Activated naive CD4-positive, alpha-beta T cell treated with anti-CD3 and anti-CD28 coated beads, Interleukin-2, amount 10 ng/mL, durations not matched to agents 7 days and 5 days (primary cell): ENCODE measurements around the gene TMEM88.
"Not testable (repeated sequence)": the region's sequence is repeated elsewhere in the genome, so short reads cannot be mapped to it uniquely, and the experiment has no call there.

Source experiments
- CTCF ChIA-PET: fragments of 350-600 bp; sonication (Branson Sonifier 250); formaldehyde crosslinking; loops from one replicate; lab custom pipeline; 2021; ENCODE audit warnings: antibody characterized with exemption; lab: Charles Lee
- DNase-seq: peaks from one replicate; pipeline ENCODE4 v3.0.0-alpha.2; 2020
- H3K27ac Mint-ChIP-seq: one replicate; pipeline ENCODE4 v1.8.0; 2021; ENCODE audit warnings: mild to moderate bottlenecking, moderate library complexity, mixed read lengths
- H3K27me3 Mint-ChIP-seq: one replicate; pipeline ENCODE4 v1.8.0; 2021; ENCODE audit warnings: mild to moderate bottlenecking, mixed read lengths
- H3K36me3 Mint-ChIP-seq: one replicate; pipeline ENCODE4 v1.8.0; 2021; ENCODE audit warnings: mixed read lengths
- H3K4me1 Mint-ChIP-seq: one replicate; pipeline ENCODE4 v1.8.0; 2021; ENCODE audit warnings: mixed read lengths
- H3K4me3 Mint-ChIP-seq: one replicate; pipeline ENCODE4 v1.8.0; 2021; ENCODE audit warnings: mild to moderate bottlenecking, moderate library complexity, mixed read lengths
- H3K9me3 Mint-ChIP-seq: one replicate; pipeline ENCODE4 v1.8.0; 2021; ENCODE audit warnings: mixed read lengths

Gene TMEM88

GRCh38 chr17:7854851-7855659, at the start of gene TMEM88:
Gene TMEM88 (plus strand): TSS chr17:7855066. CDS start chr17:7855075, 9 bp downstream.
- no peak within 1 kb of the TSS for H3K4me3 Mint-ChIP-seq
- DNase-seq: no peak
- peaks cover 30% of the 10 kb centered on the region for H3K4me1 Mint-ChIP-seq
- H3K27ac Mint-ChIP-seq: peak within 1 kb of the TSS; percentile 42
- CTCF ChIA-PET: interaction anchor here (1.2 kb wide), 1 partner anchor 20 kb away, joined by 4 read pairs; no protein-coding TSS in a partner anchor
- H3K9me3 Mint-ChIP-seq: no peaks in the 10 kb centered on the region
- H3K27me3 Mint-ChIP-seq: no peaks in the 10 kb centered on the region
- peaks cover 9% of the 10 kb centered on the region for H3K36me3 Mint-ChIP-seq

DNA sequence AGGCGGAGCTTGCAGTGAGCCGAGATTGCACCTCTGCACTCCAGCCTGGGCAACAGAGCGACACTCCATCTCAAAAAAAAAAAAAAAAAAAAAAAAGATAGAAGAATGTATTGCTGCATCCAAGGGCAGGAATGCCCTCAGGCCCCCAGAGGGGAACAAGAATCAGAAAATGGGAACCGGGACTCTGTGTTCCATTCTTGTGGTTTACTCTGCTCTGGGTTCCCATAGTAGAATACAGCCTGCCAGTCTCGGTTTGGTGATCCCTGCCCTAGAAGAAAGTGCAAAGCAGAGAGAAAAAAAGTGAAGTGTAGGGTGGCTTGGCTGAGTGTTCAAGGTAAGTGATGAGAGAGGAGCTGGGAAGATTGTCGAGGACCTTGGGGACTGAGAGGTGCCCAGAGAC, 48.3 kb upstream of the TMEM88 start:
- Mint-ChIP-seq H3K36me3 (no peaks in the 10 kb centered on the region), H3K4me1 (no peaks in the 10 kb centered on the region), H3K4me3 (no peak overlapping the region), H3K27me3 (peaks cover 50% of the 10 kb centered on the region), H3K27ac (no peak overlapping the region), H3K9me3 (no peaks in the 10 kb centered on the region)
- DNase-seq: no peak
- CTCF ChIA-PET: no interaction called here

- H3K27ac Mint-ChIP-seq: no peak overlapping the region
- H3K9me3 Mint-ChIP-seq: no peaks in the 10 kb centered on the region
These were observed 47.7 kb upstream of the TMEM88 start for GRCh38 chr17:7807206-7807605.

GRCh38 chr17:7809086-7809790, 45.6 kb upstream of the TMEM88 start:
- CTCF ChIA-PET: no interaction called here
- Mint-ChIP-seq H3K4me1 (no peaks in the 10 kb centered on the region), H3K4me3 (no peak overlapping the region), H3K9me3 (no peaks in the 10 kb centered on the region), H3K27me3 (peaks cover 48% of the 10 kb centered on the region), H3K27ac (no peak overlapping the region), H3K36me3 (no peaks in the 10 kb centered on the region)
- DNase-seq: no peak

More at GRCh38 chr17:7807206-7807605, 47.7 kb upstream of the TMEM88 start:
- H3K4me3 Mint-ChIP-seq: no peak overlapping the region
- CTCF ChIA-PET: interaction anchor here (1.0 kb wide), 1 partner anchor 14 kb away, joined by 3 read pairs; no protein-coding TSS in a partner anchor
- H3K27me3 Mint-ChIP-seq: peaks cover 50% of the 10 kb centered on the region
- H3K36me3 Mint-ChIP-seq: no peaks in the 10 kb centered on the region
- no peak for DNase-seq
- H3K4me1 Mint-ChIP-seq: no peaks in the 10 kb centered on the region

DNA sequence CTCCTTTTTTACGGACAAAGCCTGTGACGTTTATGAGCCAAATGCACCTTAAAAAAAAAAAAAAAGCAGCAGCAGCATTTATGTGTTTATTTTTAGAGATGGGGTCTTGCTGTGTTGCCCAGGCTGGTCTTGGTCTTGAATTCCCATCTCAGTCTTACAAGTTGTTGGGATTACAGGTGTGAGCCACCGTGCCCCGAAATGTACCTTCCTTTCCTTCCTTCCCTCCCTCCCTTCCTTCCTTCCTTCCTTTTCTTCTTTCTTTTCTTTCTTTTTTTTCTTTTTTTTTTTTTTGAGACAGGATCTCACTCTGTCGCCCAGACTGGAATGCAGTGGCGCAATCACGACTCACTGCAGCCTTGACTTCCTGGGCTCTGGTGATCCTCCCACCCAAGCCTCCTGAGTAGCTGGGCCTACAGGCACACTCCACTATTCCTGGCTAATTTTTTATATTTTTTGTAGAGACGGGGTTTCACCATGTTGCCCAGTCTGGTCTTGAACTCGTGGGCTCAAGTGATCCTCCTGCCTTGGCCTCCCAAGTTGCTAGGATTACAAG, 45.0 kb upstream of the TMEM88 start:
- H3K36me3 Mint-ChIP-seq, H3K4me1 Mint-ChIP-seq, H3K4me3 Mint-ChIP-seq, H3K9me3 Mint-ChIP-seq, DNase-seq, H3K27ac Mint-ChIP-seq: not testable (repeated sequence)
- peaks cover 45% of the 10 kb centered on the region for H3K27me3 Mint-ChIP-seq
- CTCF ChIA-PET: interaction anchor here (0.7 kb wide), 1 partner anchor 282 kb away, joined by 3 read pairs; no protein-coding TSS in a partner anchor

DNA sequence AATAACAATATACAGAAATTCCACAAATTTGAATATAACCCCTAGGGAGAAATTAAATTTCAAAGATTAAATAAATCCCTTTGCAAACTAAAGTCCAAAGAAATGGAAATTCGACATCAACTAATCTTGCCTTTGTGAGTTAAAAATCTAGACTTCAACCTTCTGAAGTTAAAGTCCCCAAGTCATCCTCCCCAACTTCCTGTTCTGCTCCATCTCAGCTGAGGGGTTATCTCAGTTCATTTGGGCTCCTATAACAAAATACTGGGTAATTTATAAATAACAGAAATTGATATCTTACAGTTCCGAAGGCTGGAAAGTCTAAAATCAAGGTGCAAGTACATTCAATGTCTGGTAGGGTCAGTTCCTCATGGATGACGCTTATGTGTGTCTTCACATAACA, 43.6 kb upstream of the TMEM88 start:
- no peaks in the 10 kb centered on the region for H3K9me3 Mint-ChIP-seq
- H3K4me3 Mint-ChIP-seq: no peak overlapping the region
- H3K27me3 Mint-ChIP-seq: peaks cover 38% of the 10 kb centered on the region
- no peak overlapping the region for H3K27ac Mint-ChIP-seq
- no peaks in the 10 kb centered on the region for H3K4me1 Mint-ChIP-seq
- DNase-seq: no peak
- H3K36me3 Mint-ChIP-seq: no peaks in the 10 kb centered on the region
- CTCF ChIA-PET: no interaction called here

GRCh38 chr17:7814969-7815368, 39.9 kb upstream of the TMEM88 start:
- Mint-ChIP-seq H3K9me3 (no peaks in the 10 kb centered on the region), H3K36me3 (no peaks in the 10 kb centered on the region), H3K4me1 (no peaks in the 10 kb centered on the region), H3K4me3 (no peak overlapping the region), H3K27ac (no peak overlapping the region), H3K27me3 (peaks cover 22% of the 10 kb centered on the region)
- DNase-seq: no peak
- CTCF ChIA-PET: no interaction called here

- Mint-ChIP-seq H3K27ac (no peak overlapping the region), H3K36me3 (no peaks in the 10 kb centered on the region), H3K4me1 (no peaks in the 10 kb centered on the region), H3K9me3 (no peaks in the 10 kb centered on the region), H3K4me3 (no peak overlapping the region), H3K27me3 (peaks cover 21% of the 10 kb centered on the region)
- no peak for DNase-seq
- CTCF ChIA-PET: interaction anchor here (1.4 to 1.6 kb wide), 3 partner anchors 18 to 172 kb away, joined by 4 to 6 read pairs (median 4); partner anchors contain the start of gene NAA38
These were observed 37.8 kb upstream of the TMEM88 start for GRCh38 chr17:7816926-7817642.

DNA sequence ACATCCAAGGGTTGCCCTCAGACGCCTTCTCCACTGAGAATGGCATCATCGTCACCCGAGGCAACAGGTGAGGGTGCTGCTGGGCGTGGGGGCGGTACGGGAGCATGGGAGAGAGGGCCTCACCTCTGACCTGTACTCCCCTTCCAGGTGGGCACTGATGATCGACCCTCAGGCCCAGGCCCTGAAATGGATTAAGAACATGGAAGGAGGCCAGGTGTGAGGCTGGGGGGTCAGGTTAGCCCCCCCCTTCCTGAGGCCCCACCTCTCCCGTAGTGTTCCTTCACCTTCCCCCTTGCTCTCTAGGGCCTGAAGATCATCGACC, 37.3 kb upstream of the TMEM88 start:
- CTCF ChIA-PET: no interaction called here
- Mint-ChIP-seq H3K36me3 (no peaks in the 10 kb centered on the region), H3K4me3 (no peak overlapping the region)

GRCh38 chr17:7818026-7818425, 36.8 kb upstream of the TMEM88 start:
- DNase-seq: no peak
- CTCF ChIA-PET: no interaction called here
- Mint-ChIP-seq H3K9me3 (no peaks in the 10 kb centered on the region), H3K36me3 (no peaks in the 10 kb centered on the region), H3K4me1 (no peaks in the 10 kb centered on the region), H3K4me3 (no peak overlapping the region), H3K27ac (no peak overlapping the region), H3K27me3 (peaks cover 16% of the 10 kb centered on the region)

More for the DNA sequence above, 37.3 kb upstream of the TMEM88 start:
- no peak for DNase-seq
- Mint-ChIP-seq H3K27me3 (peaks cover 21% of the 10 kb centered on the region), H3K27ac (no peak overlapping the region), H3K9me3 (no peaks in the 10 kb centered on the region), H3K4me1 (no peaks in the 10 kb centered on the region)

DNA sequence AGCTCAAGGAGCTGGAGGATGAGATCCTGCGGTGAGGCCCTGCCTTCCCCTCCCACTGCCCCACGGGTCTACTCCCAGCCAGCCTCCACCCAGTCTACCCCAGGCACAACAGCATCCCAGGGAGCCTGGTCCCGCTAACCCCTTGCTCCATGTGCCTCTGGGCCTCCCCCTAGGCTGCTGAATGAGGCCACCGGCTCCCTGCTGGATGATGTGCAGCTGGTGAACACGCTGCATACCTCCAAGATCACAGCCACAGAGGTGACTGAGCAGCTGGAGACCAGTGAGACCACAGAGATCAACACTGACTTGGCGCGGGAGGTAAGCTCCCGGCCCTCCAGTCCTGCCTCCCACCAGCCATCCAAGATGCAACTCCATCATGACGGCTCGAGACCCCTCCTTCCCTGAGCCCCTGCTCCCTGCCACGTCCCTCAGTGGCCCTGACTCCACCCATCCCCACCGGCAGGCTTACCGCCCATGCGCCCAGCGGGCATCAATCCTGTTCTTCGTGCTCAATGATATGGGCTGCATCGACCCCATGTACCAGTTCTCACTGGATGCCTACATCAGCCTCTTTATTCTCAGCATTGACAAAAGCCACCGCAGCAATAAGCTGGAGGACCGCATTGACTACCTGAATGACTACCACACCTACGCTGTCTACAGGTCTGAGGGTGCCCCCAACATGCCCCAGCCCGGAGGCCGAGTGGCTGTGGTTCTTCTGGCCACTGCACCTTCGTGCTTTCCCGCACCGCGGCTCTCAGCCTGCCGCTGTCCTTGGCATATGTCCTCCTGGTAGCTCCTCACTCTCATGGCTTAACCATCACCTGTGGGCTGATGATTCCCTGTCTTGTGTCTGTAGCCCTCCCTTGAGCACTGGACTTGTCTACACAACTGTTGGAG, 35.9 kb upstream of the TMEM88 start:
- no peaks in the 10 kb centered on the region for H3K9me3 Mint-ChIP-seq
- no peak for DNase-seq
- H3K4me1 Mint-ChIP-seq: no peaks in the 10 kb centered on the region
- CTCF ChIA-PET: interaction anchor here (0.9 to 1.8 kb wide), 2 partner anchors 14 to 78 kb away, joined by 4 to 10 read pairs; partner anchors contain the start of gene KDM6B
- H3K27me3 Mint-ChIP-seq: peaks cover 23% of the 10 kb centered on the region
- no peaks in the 10 kb centered on the region for H3K36me3 Mint-ChIP-seq
- no peak overlapping the region for H3K27ac Mint-ChIP-seq
- H3K4me3 Mint-ChIP-seq: no peak overlapping the region

DNA sequence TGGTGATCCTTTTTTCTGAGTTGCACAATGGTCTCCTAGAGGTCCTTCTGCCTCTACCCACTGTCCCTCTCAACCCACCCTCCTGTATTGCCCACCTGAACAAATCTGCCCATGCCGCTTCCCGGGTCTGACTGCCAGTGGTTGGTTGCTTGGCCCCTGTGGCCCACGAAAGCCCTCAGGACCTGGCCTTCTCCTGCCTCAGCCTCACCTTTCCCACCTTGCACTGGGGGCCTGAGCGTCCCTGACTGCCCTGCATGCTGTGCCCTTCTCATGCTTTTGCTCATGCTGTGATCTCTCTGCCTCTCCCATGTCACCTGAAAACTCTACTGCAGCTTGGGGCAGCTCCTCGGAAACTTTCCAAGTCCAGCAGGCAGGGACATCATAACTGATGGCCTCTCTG, 34.6 kb upstream of the TMEM88 start:
- Mint-ChIP-seq H3K4me3 (no peak overlapping the region), H3K27me3 (peaks cover 29% of the 10 kb centered on the region), H3K27ac (no peak overlapping the region), H3K4me1 (no peaks in the 10 kb centered on the region), H3K9me3 (no peaks in the 10 kb centered on the region), H3K36me3 (no peaks in the 10 kb centered on the region)
- CTCF ChIA-PET: interaction anchor here (0.9 to 2.6 kb wide), 7 partner anchors 13 to 100 kb away, joined by 3 to 10 read pairs (median 4); partner anchors contain the start of gene KDM6B
- no peak for DNase-seq

DNA sequence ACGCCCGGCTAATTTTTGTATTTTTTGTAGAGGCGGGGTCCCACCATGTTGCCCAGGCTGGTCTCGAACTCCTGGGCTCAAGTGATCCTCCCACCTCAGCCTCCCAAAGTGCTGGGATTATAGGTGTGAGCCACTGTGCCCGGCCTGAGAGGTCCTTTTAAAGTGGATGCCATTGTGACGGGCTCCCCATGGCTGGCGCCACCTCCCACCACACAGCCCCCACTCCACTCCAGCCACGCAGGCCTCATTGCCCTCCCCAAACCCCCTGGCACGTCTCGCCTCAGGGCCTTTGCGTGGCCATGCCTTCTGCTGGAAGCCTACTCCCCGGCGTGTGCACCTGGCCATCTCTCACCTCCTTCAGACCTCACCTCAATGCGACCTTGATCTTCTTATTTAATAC, 32.7 kb upstream of the TMEM88 start:
- H3K27me3 Mint-ChIP-seq: peaks cover 39% of the 10 kb centered on the region
- no peaks in the 10 kb centered on the region for H3K36me3 Mint-ChIP-seq
- DNase-seq: no peak
- CTCF ChIA-PET: interaction anchor here (1.1 to 2.6 kb wide), 10 partner anchors 11 to 234 kb away, joined by 3 to 9 read pairs (median 4); partner anchors contain the start of gene KDM6B
- no peak overlapping the region for H3K4me3 Mint-ChIP-seq
- no peaks in the 10 kb centered on the region for H3K9me3 Mint-ChIP-seq
- no peak overlapping the region for H3K27ac Mint-ChIP-seq
- no peaks in the 10 kb centered on the region for H3K4me1 Mint-ChIP-seq
